Transverse colon (tissue), 4 donors: ENCODE data around the gene CAMK1G. TPM values are rescaled to one million over a fixed set of nuclear protein-coding genes. Genes with fewer than 3 reads are reported as not detected.

Experiments
- DNase-seq: peaks from one replicate; pipeline ENCODE4 v3.0.0-alpha.2; 2019
- H3K27ac ChIP-seq, 4 donors: fragments of 200-600 bp; sonication (generic); 2 replicates each; pipeline ENCODE4 v1.5.1; 2016 to 2018; ENCODE audit warnings: inconsistent platforms in 4 of 4
- H3K27me3 ChIP-seq: fragments of 200-600 bp; sonication (generic); 2 replicates; pipeline ENCODE4 v1.5.1; 2017; ENCODE audit warnings: inconsistent platforms
- H3K36me3 ChIP-seq, 4 donors: fragments of 200-600 bp; sonication (generic); 2 replicates each; pipeline ENCODE4 v1.5.1; 2017 to 2019; ENCODE audit warnings: inconsistent platforms in 4 of 4
- H3K4me1 ChIP-seq, 4 donors: fragments of 200-600 bp; sonication (generic); 2 replicates each; pipeline ENCODE4 v1.5.1; 2017 to 2020; ENCODE audit warnings: inconsistent platforms in 4 of 4
- H3K4me3 ChIP-seq, 4 donors: fragments of 200-600 bp; sonication (generic); 1 replicate in 1 of 4; 2 replicates in 3 of 4; pipeline versions ENCODE4 v1.5.1 to v1.6.1; 2017 to 2019; ENCODE audit warnings: inconsistent platforms in 4 of 4
- H3K9me3 ChIP-seq, 2 donors: fragments of 200-600 bp; sonication (generic); 2 replicates each; pipeline ENCODE4 v1.5.1; 2017 to 2019; ENCODE audit warnings: inconsistent platforms in 2 of 2
- CTCF ChIP-seq, 5 experiments: fragments of 200-600 bp in 3 of 5; fragments of 450-650 bp in 2 of 5; sonication (generic) in 3 of 5; IDR thresholded peaks; 1 replicate in 2 of 5; 2 replicates in 3 of 5; pipeline ENCODE4 v1.5.1; 2016 to 2017; ENCODE audit warnings: antibody characterized with exemption in 5 of 5, inconsistent platforms in 3 of 5, mild to moderate bottlenecking in 2 of 5, moderate library complexity in 1 of 5
- EP300 ChIP-seq: sonication (generic); formaldehyde crosslinking; IDR thresholded peaks from one replicate; pipeline ENCODE4 v1.6.1; 2017; ENCODE audit warnings: antibody characterized with exemption, low read depth
- POLR2A ChIP-seq: fragments of 450-650 bp; IDR thresholded peaks from one replicate; pipeline ENCODE4 v1.6.1; 2016; ENCODE audit warnings: antibody characterized with exemption, mild to moderate bottlenecking, moderate library complexity
- POLR2AphosphoS5 ChIP-seq, 3 donors: sonication (generic); formaldehyde crosslinking; IDR thresholded peaks; one replicate each; pipeline ENCODE4 v1.6.1; 2016; ENCODE audit warnings: antibody characterized with exemption in 3 of 3
- WGBS, 2 donors: methylation state at CpG; one replicate each; pipeline ENCODE4 v1.1.5; 2018; ENCODE audit warnings: low coverage in 1 of 2; 5-methylcytosine and 5-hydroxymethylcytosine counted together
- in situ Hi-C, 4 donors: fragments of 200-750 bp; cut with MboI; loops; one replicate each; pipeline versions ENCODE4 v1.15.0 to v1.15.1; 2017; ENCODE audit warnings: low sequenced_read_pairs in 3 of 4, low pct_ligation_motif_present in 1 of 4, low pct_unique_long_range_greater_than_20kb in 1 of 4
- intact Hi-C: fragments of 100-400 bp; cut with DNase I; formaldehyde crosslinking; loops from one replicate; pipeline ENCODE4 v1.15.1; 2023; ENCODE audit warnings: low total_unique reads
- total RNA-seq, 4 donors: library from RNA; depleted of rRNA; stranded (reverse); fragments of >200 nt; gene quantifications; one replicate each; pipeline ENCODE4 v1.1.0, GENCODE V29; 2016

Gene CAMK1G
- total RNA-seq, 4 donors from 2014 or later, result not detected

DNA sequence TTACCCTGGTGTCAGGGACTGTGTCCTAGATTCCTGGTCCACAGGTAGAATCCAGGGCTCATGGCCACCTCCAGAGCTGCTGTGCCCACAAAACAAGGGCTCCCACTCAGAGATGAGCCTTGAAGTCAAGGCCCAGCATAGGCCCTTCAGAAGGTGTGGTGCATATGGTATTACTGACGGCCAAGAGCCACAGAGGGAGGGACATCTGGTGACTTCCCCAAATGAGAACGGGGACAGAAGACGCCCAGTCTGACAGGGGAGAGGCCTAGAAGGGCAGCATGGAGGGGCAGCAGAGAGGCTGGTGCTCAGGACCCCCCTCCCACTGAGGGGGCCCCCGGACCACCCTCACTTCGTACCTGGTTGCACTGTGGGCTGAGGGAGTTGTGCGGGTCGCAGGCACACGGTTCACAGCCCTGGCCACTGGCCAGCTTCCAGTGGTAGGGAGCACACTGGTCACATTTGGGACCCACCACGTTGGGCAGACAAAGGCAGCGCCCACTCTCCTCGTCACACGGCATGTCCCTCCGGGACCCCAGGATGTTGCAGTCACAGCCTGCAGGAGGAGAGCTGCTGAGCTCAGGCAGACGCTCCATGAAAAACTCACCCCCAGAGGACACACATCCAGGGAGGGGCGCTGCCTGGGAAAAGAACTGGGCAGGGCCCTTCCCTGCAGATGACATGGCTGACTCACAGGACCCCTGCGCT is 43.7 kb downstream of the CAMK1G start:
- Histone ChIP-seq H3K27ac (no peak overlapping the region), H3K4me3 (no peak overlapping the region), H3K36me3 (no peaks in the 10 kb centered on the region), H3K27me3 (no peaks in the 10 kb centered on the region), H3K9me3 (no peaks in the 10 kb centered on the region), H3K4me1 (peaks cover 0 to 8% (median 0%) of the 10 kb centered on the region in 4 donors)
- in situ Hi-C loops, result loop anchor here in 1 of 4 donors (10.0 kb wide), 1 partner anchor 52 kb away; no protein-coding TSS in a partner anchor
- intact Hi-C loops, result loop anchor here (5.0 kb wide), 1 partner anchor 50 kb away; no protein-coding TSS in a partner anchor
- TF ChIP-seq POLR2A, result no peak
- TF ChIP-seq EP300, result no peak
- no peak for TF ChIP-seq POLR2AphosphoS5 (IDR thresholded peaks at IDR 0.05)
- TF ChIP-seq CTCF (IDR thresholded peaks at IDR 0.05), result no peak
- WGBS, 2 donors, result 58 to 100% methylated on average over 1 to 15 of the region's 16 CpGs
- DNase-seq, result no peak

DNA sequence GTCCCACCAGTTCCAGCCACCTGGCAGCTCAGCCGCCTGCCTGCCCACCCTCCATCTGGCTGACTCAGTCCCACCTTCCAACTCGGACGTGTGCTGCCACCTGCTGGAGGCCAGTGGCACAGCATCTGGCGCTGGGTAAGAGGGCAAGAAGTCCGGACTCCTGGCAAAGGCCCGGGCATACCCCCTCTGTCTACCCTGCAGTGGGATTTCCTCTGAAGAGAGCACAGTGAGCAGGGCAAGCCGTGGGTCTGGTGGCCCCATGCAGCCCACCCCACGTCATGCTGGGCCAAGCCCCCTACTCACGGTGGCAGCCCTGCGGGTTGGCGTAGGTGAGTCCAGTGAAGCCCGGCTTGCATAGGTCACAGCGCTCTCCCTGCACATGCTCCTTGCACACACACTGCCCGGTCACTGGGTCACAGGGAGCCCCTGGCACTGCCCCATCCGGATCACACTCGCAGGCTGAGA is 44.2 kb downstream of the CAMK1G start:
- Histone ChIP-seq H3K27me3 (no peaks in the 10 kb centered on the region), H3K4me3 (no peak overlapping the region), H3K4me1 (peaks cover 0 to 4% (median 0%) of the 10 kb centered on the region in 4 donors), H3K9me3 (no peaks in the 10 kb centered on the region), H3K27ac (no peak overlapping the region), H3K36me3 (no peaks in the 10 kb centered on the region)
- WGBS, 2 donors, result 48% methylated on average over 14 of the region's 16 CpGs; no CpG with 5 or more reads in 1 of the 2 donors
- in situ Hi-C loops (loop anchor here in 1 of 4 donors (10.0 kb wide), 1 partner anchor 53 kb away; no protein-coding TSS in a partner anchor), intact Hi-C loops (loop anchor here (5.0 kb wide), 1 partner anchor 50 kb away; no protein-coding TSS in a partner anchor)
- TF ChIP-seq POLR2AphosphoS5 (IDR thresholded peaks at IDR 0.05), result no peak
- no peak for TF ChIP-seq POLR2A
- TF ChIP-seq EP300, result no peak
- peak; percentile 83 to 97 (median 93) for TF ChIP-seq CTCF (IDR thresholded peaks at IDR 0.05)
- peak; percentile 73 for DNase-seq

- in situ Hi-C loops, result loop anchor here in 1 of 4 donors (10.0 kb wide), 1 partner anchor 54 kb away; no protein-coding TSS in a partner anchor
- H3K27ac ChIP-seq, result no peak overlapping the region
- peaks cover 0 to under 1% (median 0%) of the 10 kb centered on the region in 4 donors for H3K36me3 ChIP-seq
- WGBS, 2 donors, result 77 to 82% methylated on average over 5 to 7 of the region's 7 CpGs
- DNase-seq, result no peak
- no peaks in the 10 kb centered on the region for H3K27me3 ChIP-seq
- H3K4me3 ChIP-seq, result no peak overlapping the region
- intact Hi-C loops, result loop anchor here (5.0 kb wide), 1 partner anchor 51 kb away; no protein-coding TSS in a partner anchor
- H3K4me1 ChIP-seq, result peaks cover 0 to 4% (median 0%) of the 10 kb centered on the region in 4 donors
- no peak for TF ChIP-seq EP300
- no peaks in the 10 kb centered on the region for H3K9me3 ChIP-seq
Measured at GRCh38 chr1:209628618-209629299, 45.2 kb downstream of the CAMK1G start.

- Histone ChIP-seq H3K27ac (no peak overlapping the region), H3K9me3 (no peaks in the 10 kb centered on the region), H3K36me3 (peaks cover 0 to 4% (median 0%) of the 10 kb centered on the region in 4 donors), H3K27me3 (no peaks in the 10 kb centered on the region), H3K4me3 (no peak overlapping the region), H3K4me1 (peaks cover 0 to 4% (median 0%) of the 10 kb centered on the region in 4 donors)
- DNase-seq, result no peak
- 93% methylated on average over 11 of the region's 11 CpGs; no CpG with 5 or more reads in 1 of the 2 donors for WGBS, 2 donors
- in situ Hi-C loops, result loop anchor here in 1 of 4 donors (10.0 kb wide), 1 partner anchor 55 kb away; no protein-coding TSS in a partner anchor
- TF ChIP-seq EP300 (no peak), POLR2AphosphoS5 (IDR thresholded peaks at IDR 0.05) (no peak), CTCF (IDR thresholded peaks at IDR 0.05) (no peak), POLR2A (no peak)
- intact Hi-C loops, result loop anchor here (5.0 kb wide), 1 partner anchor 53 kb away; no protein-coding TSS in a partner anchor
Measured at GRCh38 chr1:209629621-209630382, 46.3 kb downstream of the CAMK1G start.
